Fibroblast of pulmonary artery (primary cell): Measurements from ENCODE around the gene C9orf85.
"Not testable (repeated sequence)": the region's sequence is repeated elsewhere in the genome, so short reads cannot be mapped to it uniquely, and the experiment has no call there.

ENCODE experiments used
- DNase-seq: peaks from one replicate; pipeline ENCODE4 v3.0.0-alpha.2; 2010; ENCODE audit warnings: low read depth
- H3K4me3 ChIP-seq: replicated peaks from 2 replicates; pipeline ENCODE4 v1.5.1; 2011; ENCODE audit warnings: low read depth, mild to moderate bottlenecking, control low read depth, low read length, moderate library complexity
- TF ChIP-seq, protein P1 (sequence below): IDR thresholded peaks from 2 replicates; pipeline ENCODE4 v1.5.1; 2011; ENCODE audit warnings: mild to moderate bottlenecking, control low read depth, low read length, inconsistent platforms; ENCODE audit errors: missing control alignments

Gene C9orf85

DNA sequence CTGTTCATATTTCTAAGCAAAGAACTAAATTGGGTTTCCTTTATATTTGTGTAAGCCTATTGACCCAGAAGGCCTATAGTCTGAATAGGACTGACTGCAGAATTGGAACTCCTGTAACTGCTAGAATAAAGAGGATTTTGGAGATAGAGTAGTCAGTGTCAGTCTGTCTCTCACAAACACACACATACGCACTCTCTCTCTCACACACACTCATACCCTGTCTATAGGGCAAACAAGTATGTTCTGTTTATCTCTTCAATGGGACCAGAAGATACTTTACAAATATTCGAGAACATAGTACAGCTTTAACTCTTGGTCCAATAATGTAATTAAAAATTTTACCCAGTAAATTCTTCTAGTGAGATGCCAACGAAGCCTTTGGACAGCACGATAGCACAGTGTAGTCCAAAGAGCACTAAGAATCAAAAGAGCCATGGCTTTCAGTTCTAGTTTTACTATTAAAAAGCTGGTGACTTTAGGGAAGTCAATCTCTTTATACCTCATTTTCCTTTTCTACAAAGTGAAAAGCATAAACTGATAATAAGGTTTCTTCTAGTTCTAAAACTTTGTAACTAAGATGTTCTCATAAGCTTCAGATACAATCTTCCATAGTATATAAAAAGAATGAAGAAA lies 19.8 kb upstream of the C9orf85 start:
- TF ChIP-seq, protein P1, sequence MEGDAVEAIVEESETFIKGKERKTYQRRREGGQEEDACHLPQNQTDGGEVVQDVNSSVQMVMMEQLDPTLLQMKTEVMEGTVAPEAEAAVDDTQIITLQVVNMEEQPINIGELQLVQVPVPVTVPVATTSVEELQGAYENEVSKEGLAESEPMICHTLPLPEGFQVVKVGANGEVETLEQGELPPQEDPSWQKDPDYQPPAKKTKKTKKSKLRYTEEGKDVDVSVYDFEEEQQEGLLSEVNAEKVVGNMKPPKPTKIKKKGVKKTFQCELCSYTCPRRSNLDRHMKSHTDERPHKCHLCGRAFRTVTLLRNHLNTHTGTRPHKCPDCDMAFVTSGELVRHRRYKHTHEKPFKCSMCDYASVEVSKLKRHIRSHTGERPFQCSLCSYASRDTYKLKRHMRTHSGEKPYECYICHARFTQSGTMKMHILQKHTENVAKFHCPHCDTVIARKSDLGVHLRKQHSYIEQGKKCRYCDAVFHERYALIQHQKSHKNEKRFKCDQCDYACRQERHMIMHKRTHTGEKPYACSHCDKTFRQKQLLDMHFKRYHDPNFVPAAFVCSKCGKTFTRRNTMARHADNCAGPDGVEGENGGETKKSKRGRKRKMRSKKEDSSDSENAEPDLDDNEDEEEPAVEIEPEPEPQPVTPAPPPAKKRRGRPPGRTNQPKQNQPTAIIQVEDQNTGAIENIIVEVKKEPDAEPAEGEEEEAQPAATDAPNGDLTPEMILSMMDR = no peak
- H3K4me3 ChIP-seq = no peak overlapping the region
- no peak for DNase-seq

GRCh38 chr9:71895117-71895516 lies 16.3 kb upstream of the C9orf85 start:
- no peak overlapping the region for H3K4me3 ChIP-seq
- TF ChIP-seq, protein P1 = no peak
- DNase-seq = peak; percentile 67

DNA sequence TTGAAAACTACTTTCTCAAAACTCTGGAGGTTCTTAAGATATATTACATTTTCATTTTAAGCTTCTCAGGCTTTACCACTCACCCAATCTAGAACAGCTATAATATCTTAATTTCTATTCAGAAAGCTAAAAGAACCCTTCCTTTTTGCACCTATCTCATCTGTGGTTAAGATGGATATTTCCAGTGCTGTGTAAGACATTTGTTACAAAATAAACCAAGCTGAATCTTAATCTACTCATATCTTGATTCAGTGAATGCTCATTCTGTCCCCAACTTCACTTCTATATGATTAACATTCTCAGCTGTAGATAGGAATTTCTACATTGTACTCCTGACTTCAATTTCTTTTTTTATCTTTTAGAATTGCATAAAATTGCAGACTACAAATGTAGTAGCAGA lies 15.5 kb upstream of the C9orf85 start:
- TF ChIP-seq, protein P1 = no peak
- H3K4me3 ChIP-seq = no peak overlapping the region
- DNase-seq = no peak

- TF ChIP-seq, protein P1 = no peak
- no peak for DNase-seq
- no peak overlapping the region for H3K4me3 ChIP-seq
These were observed 14.7 kb upstream of the C9orf85 start for GRCh38 chr9:71896761-71897160.

DNA sequence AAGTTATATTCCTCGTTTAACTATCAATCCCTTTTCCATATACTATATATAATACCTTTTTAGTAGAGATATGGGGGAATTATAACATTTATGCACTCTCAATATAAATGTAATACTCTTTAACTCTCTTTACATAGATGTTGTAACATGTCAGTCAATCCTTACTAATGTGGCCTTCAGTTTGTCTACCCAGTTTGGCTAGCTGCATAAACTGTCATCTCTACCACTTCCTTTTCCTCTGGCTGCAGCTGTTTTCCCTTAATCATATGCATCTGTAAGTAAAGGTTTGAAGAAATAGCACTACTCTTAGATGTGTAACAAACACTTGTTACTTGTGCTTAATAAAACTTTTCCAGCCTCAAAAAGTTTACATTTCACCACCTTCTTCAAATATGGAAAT lies 13.9 kb upstream of the C9orf85 start:
- no peak for DNase-seq
- H3K4me3 ChIP-seq = no peak overlapping the region
- TF ChIP-seq, protein P1 = no peak

- H3K4me3 ChIP-seq, DNase-seq: not testable (repeated sequence)
These were observed 12.7 kb upstream of the C9orf85 start for GRCh38 chr9:71898756-71899155.

GRCh38 chr9:71901695-71902597 lies 9.5 kb upstream of the C9orf85 start:
- no peak for DNase-seq
- TF ChIP-seq, protein P1 = no peak
- H3K4me3 ChIP-seq = no peak overlapping the region
